ENCODE results near the gene ZCCHC18. TPM values are rescaled to one million over a fixed set of nuclear protein-coding genes. Genes with fewer than 3 reads are reported as not detected.

The ZCCHC18 gene
- total and polyA plus RNA-seq, 9 of the 15 experiments (the other 6 are each of a cell fraction or from before 2014, with no cell fraction given): not detected

DNA sequence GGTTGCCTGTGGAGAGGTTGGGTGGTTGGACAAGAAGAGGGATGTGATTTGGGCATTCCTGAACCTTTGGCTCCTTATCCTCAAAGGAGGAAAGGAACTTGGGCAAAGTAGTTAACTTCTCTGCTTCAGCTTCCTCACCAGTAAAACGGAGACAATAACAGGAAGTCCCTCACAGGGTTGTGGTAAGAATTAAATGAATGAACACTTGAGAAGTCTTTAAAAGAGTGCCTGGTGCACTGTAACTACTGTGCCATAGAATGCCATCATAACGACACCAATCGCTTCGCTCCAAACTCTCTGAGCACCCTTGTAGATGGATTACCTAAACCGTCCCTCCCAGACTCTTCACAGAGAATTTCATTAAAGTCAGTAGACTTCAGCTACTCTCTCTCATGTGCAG is 10.5 kb downstream of the ZCCHC18 start:
- no peak overlapping the region for H3K27ac ChIP-seq (ENCODE audit: extremely low read depth, low read depth, low read length)
- WGBS (ENCODE audit: insufficient coverage, low coverage, missing lambda C conversion rate): 55% methylated on average over 5 of the region's 5 CpGs
- BruUV-seq (replicated peaks): no TSS peak
- DNase-seq (ENCODE audit: extremely low read depth in 1 of 4, low spot score in 3 of 4) (no peak), ATAC-seq (no peak), FAIRE-seq (no peak)
- intact Hi-C loops (cut with micrococcal nuclease): no loop called here
- H3K9me1 ChIP-seq (ENCODE audit: control insufficient read depth, insufficient read depth, low read length): no peaks in the 10 kb centered on the region
- no peak overlapping the region for H3K4me3 ChIP-seq
- H2AFZ ChIP-seq (ENCODE audit: low read depth, low read length): no peak overlapping the region
- ChIA-PET POLR2A (no interaction called here), CTCF (ENCODE audit: low intra/inter-chr PET ratio) (no interaction called here)
- H4K20me1 ChIP-seq (replicated peaks; ENCODE audit: control insufficient read depth, insufficient read depth, low read length): no peaks in the 10 kb centered on the region
- no peaks in the 10 kb centered on the region for H3K36me3 ChIP-seq (ENCODE audit: control insufficient read depth, insufficient read depth, low read length)
- in situ Hi-C loops (cut with MboI): no loop called here
- TF ChIP-seq, protein P1, sequence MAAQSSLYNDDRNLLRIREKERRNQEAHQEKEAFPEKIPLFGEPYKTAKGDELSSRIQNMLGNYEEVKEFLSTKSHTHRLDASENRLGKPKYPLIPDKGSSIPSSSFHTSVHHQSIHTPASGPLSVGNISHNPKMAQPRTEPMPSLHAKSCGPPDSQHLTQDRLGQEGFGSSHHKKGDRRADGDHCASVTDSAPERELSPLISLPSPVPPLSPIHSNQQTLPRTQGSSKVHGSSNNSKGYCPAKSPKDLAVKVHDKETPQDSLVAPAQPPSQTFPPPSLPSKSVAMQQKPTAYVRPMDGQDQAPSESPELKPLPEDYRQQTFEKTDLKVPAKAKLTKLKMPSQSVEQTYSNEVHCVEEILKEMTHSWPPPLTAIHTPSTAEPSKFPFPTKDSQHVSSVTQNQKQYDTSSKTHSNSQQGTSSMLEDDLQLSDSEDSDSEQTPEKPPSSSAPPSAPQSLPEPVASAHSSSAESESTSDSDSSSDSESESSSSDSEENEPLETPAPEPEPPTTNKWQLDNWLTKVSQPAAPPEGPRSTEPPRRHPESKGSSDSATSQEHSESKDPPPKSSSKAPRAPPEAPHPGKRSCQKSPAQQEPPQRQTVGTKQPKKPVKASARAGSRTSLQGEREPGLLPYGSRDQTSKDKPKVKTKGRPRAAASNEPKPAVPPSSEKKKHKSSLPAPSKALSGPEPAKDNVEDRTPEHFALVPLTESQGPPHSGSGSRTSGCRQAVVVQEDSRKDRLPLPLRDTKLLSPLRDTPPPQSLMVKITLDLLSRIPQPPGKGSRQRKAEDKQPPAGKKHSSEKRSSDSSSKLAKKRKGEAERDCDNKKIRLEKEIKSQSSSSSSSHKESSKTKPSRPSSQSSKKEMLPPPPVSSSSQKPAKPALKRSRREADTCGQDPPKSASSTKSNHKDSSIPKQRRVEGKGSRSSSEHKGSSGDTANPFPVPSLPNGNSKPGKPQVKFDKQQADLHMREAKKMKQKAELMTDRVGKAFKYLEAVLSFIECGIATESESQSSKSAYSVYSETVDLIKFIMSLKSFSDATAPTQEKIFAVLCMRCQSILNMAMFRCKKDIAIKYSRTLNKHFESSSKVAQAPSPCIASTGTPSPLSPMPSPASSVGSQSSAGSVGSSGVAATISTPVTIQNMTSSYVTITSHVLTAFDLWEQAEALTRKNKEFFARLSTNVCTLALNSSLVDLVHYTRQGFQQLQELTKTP (IDR thresholded peaks at IDR 0.05; ENCODE audit: low read depth in 1 of 2, partially characterized antibody in 2 of 2): no peak
- no peak for TF ChIP-seq CHD1 (IDR thresholded peaks at IDR 0.05; ENCODE audit: low read length)
- no peak for TF ChIP-seq CCAR2 (IDR thresholded peaks at IDR 0.05; ENCODE audit: low read depth, low read length)
- TF ChIP-seq RFX1 (IDR thresholded peaks at IDR 0.05): no peak
- TF ChIP-seq NCOA2 (IDR thresholded peaks at IDR 0.05; ENCODE audit: partially characterized antibody in 2 of 2): no peak
- no peak for TF ChIP-seq NFRKB (IDR thresholded peaks at IDR 0.05; ENCODE audit: low read depth)
- TF ChIP-seq PTBP1 (IDR thresholded peaks at IDR 0.05; ENCODE audit: low read depth, low read length): no peak
- no peak for TF ChIP-seq PRMT5 (CRISPR knock-in tag; IDR thresholded peaks at IDR 0.05)
- TF ChIP-seq CSDE1 (IDR thresholded peaks at IDR 0.05): no peak
- no peak for TF ChIP-seq POLR2G (IDR thresholded peaks at IDR 0.05; ENCODE audit: low read depth, low read length)
- TF ChIP-seq C11orf30 (IDR thresholded peaks at IDR 0.05; ENCODE audit: low read depth): no peak
- TF ChIP-seq, protein P2, sequence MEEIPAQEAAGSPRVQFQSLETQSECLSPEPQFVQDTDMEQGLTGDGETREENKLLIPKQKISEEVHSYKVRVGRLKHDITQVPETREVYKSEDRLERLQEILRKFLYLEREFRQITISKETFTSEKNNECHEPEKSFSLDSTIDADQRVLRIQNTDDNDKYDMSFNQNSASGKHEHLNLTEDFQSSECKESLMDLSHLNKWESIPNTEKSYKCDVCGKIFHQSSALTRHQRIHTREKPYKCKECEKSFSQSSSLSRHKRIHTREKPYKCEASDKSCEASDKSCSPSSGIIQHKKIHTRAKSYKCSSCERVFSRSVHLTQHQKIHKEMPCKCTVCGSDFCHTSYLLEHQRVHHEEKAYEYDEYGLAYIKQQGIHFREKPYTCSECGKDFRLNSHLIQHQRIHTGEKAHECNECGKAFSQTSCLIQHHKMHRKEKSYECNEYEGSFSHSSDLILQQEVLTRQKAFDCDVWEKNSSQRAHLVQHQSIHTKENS (CRISPR knock-in tag; IDR thresholded peaks at IDR 0.05): no peak
- no peak for TF ChIP-seq RUNX1 (IDR thresholded peaks at IDR 0.05; ENCODE audit: low read depth)
- TF ChIP-seq, protein P3, sequence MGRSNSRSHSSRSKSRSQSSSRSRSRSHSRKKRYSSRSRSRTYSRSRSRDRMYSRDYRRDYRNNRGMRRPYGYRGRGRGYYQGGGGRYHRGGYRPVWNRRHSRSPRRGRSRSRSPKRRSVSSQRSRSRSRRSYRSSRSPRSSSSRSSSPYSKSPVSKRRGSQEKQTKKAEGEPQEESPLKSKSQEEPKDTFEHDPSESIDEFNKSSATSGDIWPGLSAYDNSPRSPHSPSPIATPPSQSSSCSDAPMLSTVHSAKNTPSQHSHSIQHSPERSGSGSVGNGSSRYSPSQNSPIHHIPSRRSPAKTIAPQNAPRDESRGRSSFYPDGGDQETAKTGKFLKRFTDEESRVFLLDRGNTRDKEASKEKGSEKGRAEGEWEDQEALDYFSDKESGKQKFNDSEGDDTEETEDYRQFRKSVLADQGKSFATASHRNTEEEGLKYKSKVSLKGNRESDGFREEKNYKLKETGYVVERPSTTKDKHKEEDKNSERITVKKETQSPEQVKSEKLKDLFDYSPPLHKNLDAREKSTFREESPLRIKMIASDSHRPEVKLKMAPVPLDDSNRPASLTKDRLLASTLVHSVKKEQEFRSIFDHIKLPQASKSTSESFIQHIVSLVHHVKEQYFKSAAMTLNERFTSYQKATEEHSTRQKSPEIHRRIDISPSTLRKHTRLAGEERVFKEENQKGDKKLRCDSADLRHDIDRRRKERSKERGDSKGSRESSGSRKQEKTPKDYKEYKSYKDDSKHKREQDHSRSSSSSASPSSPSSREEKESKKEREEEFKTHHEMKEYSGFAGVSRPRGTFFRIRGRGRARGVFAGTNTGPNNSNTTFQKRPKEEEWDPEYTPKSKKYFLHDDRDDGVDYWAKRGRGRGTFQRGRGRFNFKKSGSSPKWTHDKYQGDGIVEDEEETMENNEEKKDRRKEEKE (IDR thresholded peaks at IDR 0.05; ENCODE audit: borderline replicate concordance in 1 of 2, control insufficient read depth in 1 of 2, low read depth in 2 of 2, low read length in 1 of 2): no peak
- H3K9ac ChIP-seq (ENCODE audit: insufficient read depth in 1 of 2, low read depth in 2 of 2, low read length in 2 of 2): no peak overlapping the region
- H3K27me3 ChIP-seq (ENCODE audit: control insufficient read depth in 2 of 2, insufficient read depth in 2 of 2, low read length in 2 of 2): no peaks in the 10 kb centered on the region
- H3K79me2 ChIP-seq (ENCODE audit: control insufficient read depth, insufficient read depth, low read length): no peaks in the 10 kb centered on the region
- H3K4me2 ChIP-seq (ENCODE audit: insufficient read depth, low read length): no peak overlapping the region
- H3K4me1 ChIP-seq (replicated peaks in 1 of 2; ENCODE audit: control insufficient read depth in 2 of 2, insufficient read depth in 2 of 2, low read length in 2 of 2): no peaks in the 10 kb centered on the region
- H3K9me3 ChIP-seq (replicated peaks; ENCODE audit: control insufficient read depth, insufficient read depth, low read depth, low read length): no peaks in the 10 kb centered on the region
